ENCODE data around the gene EPB41L4B. TPM values are rescaled to one million over a fixed set of nuclear protein-coding genes. Genes with fewer than 3 reads are reported as not detected.

Gene EPB41L4B
- total and polyA plus RNA-seq, 12 donors: 0.20 to 15.2 (median 4.4) TPM

DNA sequence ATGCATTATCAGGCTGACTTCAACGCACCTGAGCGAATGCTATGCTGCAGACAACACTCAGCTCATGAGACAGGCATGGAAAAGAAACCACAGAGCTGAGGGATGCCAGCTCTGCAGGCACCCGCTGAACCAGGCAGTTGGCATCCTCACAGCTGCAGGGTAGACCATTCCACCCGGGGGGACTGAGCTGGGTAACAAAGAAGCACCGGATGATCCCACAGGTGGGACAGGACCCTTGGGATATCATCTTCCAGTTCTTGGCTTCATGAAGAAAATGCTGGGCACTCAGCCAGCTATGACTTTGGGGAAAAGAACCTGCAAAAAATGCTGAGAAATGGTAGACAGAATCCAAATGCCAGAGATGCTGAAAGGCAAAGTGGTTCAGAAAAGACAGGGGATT is 9.6 kb downstream of the EPB41L4B start:
- TF ChIP-seq, protein P1, sequence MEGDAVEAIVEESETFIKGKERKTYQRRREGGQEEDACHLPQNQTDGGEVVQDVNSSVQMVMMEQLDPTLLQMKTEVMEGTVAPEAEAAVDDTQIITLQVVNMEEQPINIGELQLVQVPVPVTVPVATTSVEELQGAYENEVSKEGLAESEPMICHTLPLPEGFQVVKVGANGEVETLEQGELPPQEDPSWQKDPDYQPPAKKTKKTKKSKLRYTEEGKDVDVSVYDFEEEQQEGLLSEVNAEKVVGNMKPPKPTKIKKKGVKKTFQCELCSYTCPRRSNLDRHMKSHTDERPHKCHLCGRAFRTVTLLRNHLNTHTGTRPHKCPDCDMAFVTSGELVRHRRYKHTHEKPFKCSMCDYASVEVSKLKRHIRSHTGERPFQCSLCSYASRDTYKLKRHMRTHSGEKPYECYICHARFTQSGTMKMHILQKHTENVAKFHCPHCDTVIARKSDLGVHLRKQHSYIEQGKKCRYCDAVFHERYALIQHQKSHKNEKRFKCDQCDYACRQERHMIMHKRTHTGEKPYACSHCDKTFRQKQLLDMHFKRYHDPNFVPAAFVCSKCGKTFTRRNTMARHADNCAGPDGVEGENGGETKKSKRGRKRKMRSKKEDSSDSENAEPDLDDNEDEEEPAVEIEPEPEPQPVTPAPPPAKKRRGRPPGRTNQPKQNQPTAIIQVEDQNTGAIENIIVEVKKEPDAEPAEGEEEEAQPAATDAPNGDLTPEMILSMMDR (IDR thresholded peaks at IDR 0.05): no peak
- H3K9me3 ChIP-seq: no peaks in the 10 kb centered on the region
- H3K27ac ChIP-seq: no peak overlapping the region
- peaks cover 0 to 44% (median 18%) of the 10 kb centered on the region in 9 donors for H3K4me1 ChIP-seq
- DNase-seq (no peak), ATAC-seq (no peak)
- no peaks in the 10 kb centered on the region for H3K36me3 ChIP-seq
- WGBS, 2 donors: 68 to 69% methylated on average over 5 of the region's 5 CpGs
- H3K4me3 ChIP-seq: no peak overlapping the region
- H3K27me3 ChIP-seq: peaks cover 0 to 34% (median 16%) of the 10 kb centered on the region in 7 donors
- intact Hi-C loops (cut with DNase I): loop anchor here in 3 of 10 donors (5.0 to 10.0 kb wide), 3 partner anchors 34 to 66 kb away; no protein-coding TSS in a partner anchor

DNA sequence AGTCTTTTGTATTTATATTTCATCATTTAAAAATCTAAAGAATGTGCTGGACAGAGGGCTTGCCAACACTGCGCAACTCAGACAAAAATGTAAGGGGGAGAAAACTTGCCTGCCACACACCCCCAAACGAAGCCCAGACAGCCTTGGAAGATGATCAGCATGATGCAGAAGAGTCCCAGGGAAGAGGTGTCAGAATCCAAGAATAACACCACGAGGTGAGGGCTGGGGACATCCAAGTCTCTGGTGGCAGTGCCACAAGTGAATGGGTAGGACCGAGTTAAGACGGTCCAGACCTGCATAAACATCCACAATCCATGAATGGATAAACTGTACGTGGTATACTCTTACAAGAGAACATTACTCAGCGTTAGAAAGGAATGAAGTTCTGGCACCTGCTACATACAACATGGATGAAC is 10.4 kb downstream of the EPB41L4B start:
- intact Hi-C loops (cut with DNase I): loop anchor here in 3 of 10 donors (5.0 to 10.0 kb wide), 3 partner anchors 33 to 66 kb away; no protein-coding TSS in a partner anchor
- H3K27me3 ChIP-seq: peaks cover 0 to 29% (median 8%) of the 10 kb centered on the region in 7 donors
- H3K4me3 ChIP-seq: no peak overlapping the region
- TF ChIP-seq, protein P1 (IDR thresholded peaks at IDR 0.05): no peak
- no peaks in the 10 kb centered on the region for H3K9me3 ChIP-seq
- H3K4me1 ChIP-seq: peaks cover 0 to 36% (median 13%) of the 10 kb centered on the region in 9 donors
- H3K27ac ChIP-seq: no peak overlapping the region
- ATAC-seq (peak in 1 of 8 donors; percentile 19), DNase-seq (no peak)
- WGBS, 2 donors: 56 to 63% methylated on average over 7 of the region's 7 CpGs
- no peaks in the 10 kb centered on the region for H3K36me3 ChIP-seq

DNA sequence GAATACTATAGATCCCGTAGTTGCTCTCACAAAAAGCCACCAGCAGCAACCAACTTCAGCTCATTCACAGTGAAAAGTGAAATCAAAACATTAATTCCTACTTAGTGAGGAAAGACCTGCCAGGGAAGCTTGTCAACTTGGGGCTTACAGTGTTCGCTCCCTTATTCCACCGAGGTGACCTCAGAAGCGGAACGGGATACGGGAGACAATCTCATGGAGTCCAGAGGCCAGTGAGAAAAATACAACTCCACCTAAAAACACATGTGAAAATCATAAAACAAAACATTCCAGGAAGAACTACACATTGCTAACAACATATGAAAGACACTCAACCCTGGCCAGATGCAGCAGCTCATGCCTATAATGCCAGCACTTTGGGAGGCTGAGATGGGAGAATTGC is 11.6 kb downstream of the EPB41L4B start:
- peaks cover 0 to 29% (median 9%) of the 10 kb centered on the region in 9 donors for H3K4me1 ChIP-seq
- no peak overlapping the region for H3K27ac ChIP-seq
- H3K4me3 ChIP-seq: no peak overlapping the region
- peaks cover 0 to 19% (median 5%) of the 10 kb centered on the region in 7 donors for H3K27me3 ChIP-seq
- DNase-seq: no peak
- intact Hi-C loops (cut with DNase I): loop anchor here in 1 of 10 donors (10.0 kb wide), 1 partner anchor 194 kb away; the partner anchor contains the start of gene TMEM245
- WGBS, 2 donors: 85 to 93% methylated on average over 6 of the region's 6 CpGs
- no peak for ATAC-seq
- no peaks in the 10 kb centered on the region for H3K36me3 ChIP-seq
- TF ChIP-seq, protein P1 (IDR thresholded peaks at IDR 0.05): no peak
- no peaks in the 10 kb centered on the region for H3K9me3 ChIP-seq

DNA sequence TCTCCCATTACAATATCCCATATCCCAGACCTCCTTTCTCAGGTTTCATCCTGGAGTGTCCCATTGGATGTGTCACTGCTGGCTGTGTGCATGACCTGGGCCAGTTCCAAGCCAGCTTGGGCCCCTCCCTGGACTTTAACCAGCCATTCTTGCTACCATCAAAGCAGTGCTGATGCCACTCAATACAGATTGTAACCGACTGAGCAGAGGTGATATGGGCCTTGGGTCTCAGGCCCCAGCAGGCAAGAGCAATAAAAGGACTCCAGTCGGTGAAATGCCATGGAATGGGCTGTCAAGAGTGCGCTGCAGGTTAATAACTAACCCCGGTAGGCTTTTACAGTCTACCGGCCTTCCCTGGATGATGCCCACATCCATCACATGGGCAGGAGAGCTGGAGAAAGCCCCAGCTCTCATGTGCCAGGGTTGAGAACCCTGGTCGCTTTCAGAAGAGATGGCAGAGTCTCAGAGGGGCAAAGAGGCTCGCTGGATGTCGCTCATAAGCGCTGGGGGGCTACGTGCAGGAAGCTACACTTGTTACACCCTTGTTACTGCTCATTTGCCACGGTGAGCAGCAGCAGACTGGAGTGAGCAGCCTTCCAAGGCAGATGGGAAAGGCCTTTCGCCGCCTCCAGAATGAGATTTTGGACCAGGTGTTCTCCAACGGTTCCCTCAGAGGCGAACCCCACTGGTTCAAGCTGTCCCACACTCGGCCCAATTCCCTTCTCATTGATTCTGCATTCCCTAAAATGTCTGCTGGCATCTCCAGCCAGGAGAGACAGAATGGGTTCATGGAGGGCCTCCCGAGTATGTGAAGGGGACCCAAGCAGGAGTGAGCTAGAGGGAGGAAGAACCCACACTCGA is 13.2 kb downstream of the EPB41L4B start:
- Histone ChIP-seq H3K36me3 (no peaks in the 10 kb centered on the region), H3K27me3 (peaks cover 0 to 11% (median 2%) of the 10 kb centered on the region in 7 donors), H3K4me3 (no peak overlapping the region), H3K9me3 (no peaks in the 10 kb centered on the region), H3K4me1 (peaks cover 0 to 17% (median 5%) of the 10 kb centered on the region in 9 donors), H3K27ac (no peak overlapping the region)
- intact Hi-C loops (cut with DNase I): loop anchor here in 1 of 10 donors (10.0 kb wide), 1 partner anchor 193 kb away; the partner anchor contains the start of gene TMEM245
- DNase-seq (no peak), ATAC-seq (peak in 2 of 8 donors; percentile 37 to 44)
- TF ChIP-seq, protein P1 (IDR thresholded peaks at IDR 0.05): no peak
- WGBS, 2 donors: 85 to 92% methylated on average over 18 of the region's 18 CpGs

Measured in heart right ventricle (tissue), 16 donors.